Transverse colon (tissue), 4 donors: ENCODE measurements around the gene CCR8. TPM values are rescaled to one million over a fixed set of nuclear protein-coding genes. Genes with fewer than 3 reads are reported as not detected.
A peak's percentile ranks its signal among the peaks of the same experiment; 100 is the strongest.

Experiments used
- DNase-seq: peaks from one replicate; pipeline ENCODE4 v3.0.0-alpha.2; 2019
- H3K27ac ChIP-seq, 4 donors: fragments of 200-600 bp; sonication (generic); 2 replicates each; pipeline ENCODE4 v1.5.1; 2016 to 2018; ENCODE audit warnings: inconsistent platforms in 4 of 4
- H3K27me3 ChIP-seq: fragments of 200-600 bp; sonication (generic); 2 replicates; pipeline ENCODE4 v1.5.1; 2017; ENCODE audit warnings: inconsistent platforms
- H3K36me3 ChIP-seq, 4 donors: fragments of 200-600 bp; sonication (generic); 2 replicates each; pipeline ENCODE4 v1.5.1; 2017 to 2019; ENCODE audit warnings: inconsistent platforms in 4 of 4
- H3K4me1 ChIP-seq, 4 donors: fragments of 200-600 bp; sonication (generic); 2 replicates each; pipeline ENCODE4 v1.5.1; 2017 to 2020; ENCODE audit warnings: inconsistent platforms in 4 of 4
- H3K4me3 ChIP-seq, 4 donors: fragments of 200-600 bp; sonication (generic); 1 replicate in 1 of 4; 2 replicates in 3 of 4; pipeline versions ENCODE4 v1.5.1 to v1.6.1; 2017 to 2019; ENCODE audit warnings: inconsistent platforms in 4 of 4
- H3K9me3 ChIP-seq, 2 donors: fragments of 200-600 bp; sonication (generic); 2 replicates each; pipeline ENCODE4 v1.5.1; 2017 to 2019; ENCODE audit warnings: inconsistent platforms in 2 of 2
- EP300 ChIP-seq: sonication (generic); formaldehyde crosslinking; IDR thresholded peaks from one replicate; pipeline ENCODE4 v1.6.1; 2017; ENCODE audit warnings: antibody characterized with exemption, low read depth
- POLR2A ChIP-seq: fragments of 450-650 bp; IDR thresholded peaks from one replicate; pipeline ENCODE4 v1.6.1; 2016; ENCODE audit warnings: antibody characterized with exemption, mild to moderate bottlenecking, moderate library complexity
- POLR2AphosphoS5 ChIP-seq, 3 donors: sonication (generic); formaldehyde crosslinking; IDR thresholded peaks; one replicate each; pipeline ENCODE4 v1.6.1; 2016; ENCODE audit warnings: antibody characterized with exemption in 3 of 3
- WGBS, 2 donors: methylation state at CpG; one replicate each; pipeline ENCODE4 v1.1.5; 2018; ENCODE audit warnings: low coverage in 1 of 2; 5-methylcytosine and 5-hydroxymethylcytosine counted together
- in situ Hi-C, 4 donors: fragments of 200-750 bp; cut with MboI; loops; one replicate each; pipeline versions ENCODE4 v1.15.0 to v1.15.1; 2017; ENCODE audit warnings: low sequenced_read_pairs in 3 of 4, low pct_ligation_motif_present in 1 of 4, low pct_unique_long_range_greater_than_20kb in 1 of 4
- intact Hi-C: fragments of 100-400 bp; cut with DNase I; formaldehyde crosslinking; loops from one replicate; pipeline ENCODE4 v1.15.1; 2023; ENCODE audit warnings: low total_unique reads
- total RNA-seq, 4 donors: library from RNA; depleted of rRNA; stranded (reverse); fragments of >200 nt; gene quantifications; one replicate each; pipeline ENCODE4 v1.1.0, GENCODE V29; 2016
- TF ChIP-seq, protein P1 (sequence below), 5 experiments: fragments of 200-600 bp in 3 of 5; fragments of 450-650 bp in 2 of 5; sonication (generic) in 3 of 5; IDR thresholded peaks; 1 replicate in 2 of 5; 2 replicates in 3 of 5; pipeline ENCODE4 v1.5.1; 2016 to 2017; ENCODE audit warnings: antibody characterized with exemption in 5 of 5, inconsistent platforms in 3 of 5, mild to moderate bottlenecking in 2 of 5, moderate library complexity in 1 of 5

CCR8 gene
- total RNA-seq, 4 donors from 2014 or later, result not detected

DNA sequence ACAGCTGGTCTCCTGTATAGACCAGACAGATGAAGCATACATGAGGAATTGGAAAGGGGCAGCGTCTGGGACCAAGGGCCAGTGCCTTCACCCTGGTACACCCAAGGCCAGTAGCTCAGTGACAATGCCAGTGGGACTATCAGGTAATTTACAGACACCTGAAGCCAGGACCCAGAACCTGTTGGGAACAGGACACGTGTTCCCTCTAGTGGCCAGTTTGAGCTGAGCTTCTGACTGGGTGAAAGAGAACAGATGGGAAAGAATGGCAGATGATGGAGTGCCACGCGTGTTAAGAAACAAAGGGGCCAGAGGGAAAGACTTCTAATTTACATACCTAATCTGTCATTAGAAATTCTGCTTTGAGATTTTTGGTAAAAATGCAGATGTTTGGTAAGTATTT lies 48.6 kb downstream of the CCR8 start:
- H3K4me1 ChIP-seq, result peaks cover 0 to 16% (median 7%) of the 10 kb centered on the region in 4 donors
- in situ Hi-C loops (loop anchor here (25.0 kb wide), 2 partner anchors 166 to 191 kb away; partner anchors contain the start of gene XIRP1 (in 3 of the 4)), intact Hi-C loops (no loop called here)
- 13 to 29% methylated on average over 4 of the region's 4 CpGs for WGBS, 2 donors
- no peak overlapping the region for H3K4me3 ChIP-seq
- H3K9me3 ChIP-seq, result no peaks in the 10 kb centered on the region
- TF ChIP-seq, protein P1, sequence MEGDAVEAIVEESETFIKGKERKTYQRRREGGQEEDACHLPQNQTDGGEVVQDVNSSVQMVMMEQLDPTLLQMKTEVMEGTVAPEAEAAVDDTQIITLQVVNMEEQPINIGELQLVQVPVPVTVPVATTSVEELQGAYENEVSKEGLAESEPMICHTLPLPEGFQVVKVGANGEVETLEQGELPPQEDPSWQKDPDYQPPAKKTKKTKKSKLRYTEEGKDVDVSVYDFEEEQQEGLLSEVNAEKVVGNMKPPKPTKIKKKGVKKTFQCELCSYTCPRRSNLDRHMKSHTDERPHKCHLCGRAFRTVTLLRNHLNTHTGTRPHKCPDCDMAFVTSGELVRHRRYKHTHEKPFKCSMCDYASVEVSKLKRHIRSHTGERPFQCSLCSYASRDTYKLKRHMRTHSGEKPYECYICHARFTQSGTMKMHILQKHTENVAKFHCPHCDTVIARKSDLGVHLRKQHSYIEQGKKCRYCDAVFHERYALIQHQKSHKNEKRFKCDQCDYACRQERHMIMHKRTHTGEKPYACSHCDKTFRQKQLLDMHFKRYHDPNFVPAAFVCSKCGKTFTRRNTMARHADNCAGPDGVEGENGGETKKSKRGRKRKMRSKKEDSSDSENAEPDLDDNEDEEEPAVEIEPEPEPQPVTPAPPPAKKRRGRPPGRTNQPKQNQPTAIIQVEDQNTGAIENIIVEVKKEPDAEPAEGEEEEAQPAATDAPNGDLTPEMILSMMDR (IDR thresholded peaks at IDR 0.05), result peak; percentile 53 to 83 (median 66)
- TF ChIP-seq POLR2AphosphoS5 (IDR thresholded peaks at IDR 0.05), result no peak
- H3K36me3 ChIP-seq, result no peaks in the 10 kb centered on the region
- H3K27ac ChIP-seq, result no peak overlapping the region
- peak; percentile 78 for DNase-seq
- H3K27me3 ChIP-seq, result no peaks in the 10 kb centered on the region

DNA sequence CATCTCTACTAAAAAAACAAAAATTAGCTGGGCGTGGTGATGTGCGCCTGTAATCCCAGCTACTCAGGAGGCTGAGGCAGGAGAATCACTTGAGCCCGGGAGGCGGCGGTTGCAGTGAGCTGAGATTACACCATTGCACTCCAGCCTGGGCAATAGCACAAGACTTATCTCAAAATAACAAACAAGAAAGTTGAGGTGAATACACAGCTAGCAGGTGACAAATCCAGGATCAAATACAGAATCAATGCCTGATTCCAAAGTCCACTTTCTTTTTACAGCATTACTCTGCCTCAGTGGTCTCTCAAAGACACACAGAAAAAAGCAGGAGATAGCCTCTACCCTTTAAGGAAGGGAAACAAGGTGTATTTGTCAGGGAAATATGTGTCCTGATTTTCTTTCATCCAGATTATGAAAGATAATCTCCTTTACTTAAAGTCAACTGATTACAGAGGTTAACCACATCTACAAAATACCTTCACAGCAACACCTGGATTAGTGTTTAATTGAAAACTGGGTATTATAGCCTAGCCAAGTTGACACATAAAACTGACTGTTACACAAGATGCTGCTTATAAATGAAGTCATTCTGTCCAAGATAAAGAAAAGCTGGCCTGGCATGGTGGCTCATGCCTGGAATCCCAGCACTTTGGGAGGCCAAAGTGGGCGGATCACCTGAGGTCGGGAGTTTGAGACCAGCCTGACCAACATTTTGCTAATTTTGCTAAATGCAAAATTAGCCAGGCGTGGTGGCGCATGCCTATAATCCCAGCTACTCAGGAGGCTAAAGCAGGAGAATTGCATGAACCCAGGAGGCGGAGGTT lies 49.7 kb downstream of the CCR8 start:
- Histone ChIP-seq H3K27me3 (no peaks in the 10 kb centered on the region), H3K27ac (no peak overlapping the region), H3K9me3 (no peaks in the 10 kb centered on the region), H3K4me3 (no peak overlapping the region), H3K4me1 (peaks cover 0 to 16% (median 7%) of the 10 kb centered on the region in 4 donors), H3K36me3 (no peaks in the 10 kb centered on the region)
- in situ Hi-C loops, result loop anchor here (25.0 kb wide), 2 partner anchors 167 to 192 kb away; partner anchors contain the start of gene XIRP1 (in 3 of the 4)
- intact Hi-C loops, result no loop called here
- no peak for DNase-seq
- 60 to 79% methylated on average over 1 to 10 of the region's 10 CpGs for WGBS, 2 donors
- TF ChIP-seq POLR2AphosphoS5 (IDR thresholded peaks at IDR 0.05) (no peak), EP300 (no peak), POLR2A (no peak)
- TF ChIP-seq, protein P1 (IDR thresholded peaks at IDR 0.05), result no peak

DNA sequence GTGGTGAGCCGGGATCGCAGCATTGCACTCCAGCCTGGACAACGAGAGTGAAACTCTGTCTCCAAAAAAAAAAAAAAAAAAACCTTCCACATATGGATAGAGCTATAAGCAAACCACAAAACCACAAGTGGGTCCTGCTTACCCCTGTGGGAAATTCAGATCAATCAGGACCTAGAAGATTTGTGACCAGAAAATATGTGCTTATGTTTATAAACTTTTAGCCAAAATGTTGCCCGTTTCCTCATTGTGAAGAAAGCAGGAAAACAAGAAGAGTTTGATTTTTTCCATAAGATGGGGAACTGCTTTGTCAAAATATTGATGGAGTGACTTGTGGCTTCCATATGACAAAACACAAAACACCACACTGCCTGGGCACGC lies 50.3 kb downstream of the CCR8 start:
- 87 to 100% methylated on average over 1 to 5 of the region's 5 CpGs for WGBS, 2 donors
- Histone ChIP-seq H3K9me3 (no peaks in the 10 kb centered on the region), H3K36me3 (no peaks in the 10 kb centered on the region), H3K4me3 (no peak overlapping the region), H3K27ac (no peak overlapping the region), H3K4me1 (peaks cover 5 to 20% (median 8%) of the 10 kb centered on the region in 4 donors), H3K27me3 (no peaks in the 10 kb centered on the region)
- intact Hi-C loops (loop anchor here (10.0 kb wide), 1 partner anchor 275 kb away; the partner anchor contains the start of genes GORASP1 and TTC21A), in situ Hi-C loops (loop anchor here (25.0 kb wide), 2 partner anchors 167 to 192 kb away; partner anchors contain the start of gene XIRP1 (in 3 of the 4))
- TF ChIP-seq, protein P1 (IDR thresholded peaks at IDR 0.05), result no peak
- TF ChIP-seq POLR2A, result no peak
- no peak for TF ChIP-seq EP300
- no peak for TF ChIP-seq POLR2AphosphoS5 (IDR thresholded peaks at IDR 0.05)
- no peak for DNase-seq

DNA sequence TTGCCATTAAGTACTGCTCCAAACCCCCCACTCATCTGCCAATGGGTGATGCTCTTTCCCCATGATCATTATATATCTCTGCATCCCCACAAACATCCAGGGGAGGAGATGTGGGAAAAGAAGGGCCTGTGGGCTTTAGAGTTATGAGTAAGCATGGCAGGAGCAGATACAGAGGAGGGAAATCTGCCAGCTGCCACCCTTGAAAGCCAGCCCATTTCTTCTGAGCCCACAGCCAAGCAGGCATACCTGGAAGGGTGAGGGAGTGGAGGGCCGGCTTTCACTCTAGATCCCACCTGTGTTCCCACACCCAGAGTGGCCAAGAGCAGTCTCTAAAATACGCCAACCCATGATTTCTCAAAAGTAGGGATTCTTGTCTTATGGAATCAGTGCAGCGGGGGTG lies 51.9 kb downstream of the CCR8 start:
- intact Hi-C loops (loop anchor here (10.0 kb wide), 1 partner anchor 277 kb away; the partner anchor contains the start of genes GORASP1 and TTC21A), in situ Hi-C loops (loop anchor here (25.0 kb wide), 2 partner anchors 169 to 194 kb away; partner anchors contain the start of gene XIRP1 (in 3 of the 4))
- Histone ChIP-seq H3K4me3 (no peak overlapping the region), H3K27ac (no peak overlapping the region), H3K9me3 (no peaks in the 10 kb centered on the region), H3K36me3 (no peaks in the 10 kb centered on the region), H3K4me1 (peaks cover 10 to 35% (median 19%) of the 10 kb centered on the region in 4 donors), H3K27me3 (no peaks in the 10 kb centered on the region)
- WGBS, 2 donors, result 93 to 100% methylated on average over 1 to 3 of the region's 3 CpGs
- TF ChIP-seq EP300 (no peak), POLR2AphosphoS5 (IDR thresholded peaks at IDR 0.05) (no peak), POLR2A (no peak)
- TF ChIP-seq, protein P1 (IDR thresholded peaks at IDR 0.05), result no peak
- DNase-seq, result no peak

Other genes starting within 250 kb of the CCR8 start
- 100 to 1,000 TPM in 1 of 4 donors, 10 to 100 TPM in 3; 86.8 to 135 (median 96.3) TPM for gene GORASP1, start 222.1 kb upstream of the CCR8 start, total RNA-seq
- gene TTC21A, start 222.0 kb upstream of the CCR8 start, total RNA-seq, result 100 to 1,000 TPM in 1 of 4 donors, 10 to 100 TPM in 2, 1 to 10 TPM in 1; 6.8 to 101 (median 30.3) TPM
- gene CSRNP1, start 176.1 kb upstream of the CCR8 start, total RNA-seq, result 100 to 1,000 TPM in 1 of 4 donors, 10 to 100 TPM in 3; 10.9 to 112 (median 38.4) TPM
- gene XIRP1, start 137.1 kb upstream of the CCR8 start, total RNA-seq, result 1 to 10 TPM in 1 of 4 donors, under 1 TPM in 1, not detected in 2; 0.40 to 6.0 TPM
- gene CX3CR1, start 49.7 kb upstream of the CCR8 start, total RNA-seq, result under 1 TPM in 1 of 4 donors, not detected in 3; 0.32 TPM
- gene SLC25A38, start 53.7 kb downstream of the CCR8 start, total RNA-seq, result 10 to 100 TPM; 10.5 to 61.7 (median 40.4) TPM
- gene RPSA, start 77.0 kb downstream of the CCR8 start, total RNA-seq, result 1,000 to 10,000 TPM in 1 of 4 donors, 100 to 1,000 TPM in 3; 460 to 1,003 (median 843) TPM
- gene MOBP, start 138.0 kb downstream of the CCR8 start, total RNA-seq, result 1 to 10 TPM in 2 of 4 donors, under 1 TPM in 1, not detected in 1; 0.27 to 5.2 (median 1.3) TPM